ENCODE data around the gene B4GALT3.

The B4GALT3 gene

DNA sequence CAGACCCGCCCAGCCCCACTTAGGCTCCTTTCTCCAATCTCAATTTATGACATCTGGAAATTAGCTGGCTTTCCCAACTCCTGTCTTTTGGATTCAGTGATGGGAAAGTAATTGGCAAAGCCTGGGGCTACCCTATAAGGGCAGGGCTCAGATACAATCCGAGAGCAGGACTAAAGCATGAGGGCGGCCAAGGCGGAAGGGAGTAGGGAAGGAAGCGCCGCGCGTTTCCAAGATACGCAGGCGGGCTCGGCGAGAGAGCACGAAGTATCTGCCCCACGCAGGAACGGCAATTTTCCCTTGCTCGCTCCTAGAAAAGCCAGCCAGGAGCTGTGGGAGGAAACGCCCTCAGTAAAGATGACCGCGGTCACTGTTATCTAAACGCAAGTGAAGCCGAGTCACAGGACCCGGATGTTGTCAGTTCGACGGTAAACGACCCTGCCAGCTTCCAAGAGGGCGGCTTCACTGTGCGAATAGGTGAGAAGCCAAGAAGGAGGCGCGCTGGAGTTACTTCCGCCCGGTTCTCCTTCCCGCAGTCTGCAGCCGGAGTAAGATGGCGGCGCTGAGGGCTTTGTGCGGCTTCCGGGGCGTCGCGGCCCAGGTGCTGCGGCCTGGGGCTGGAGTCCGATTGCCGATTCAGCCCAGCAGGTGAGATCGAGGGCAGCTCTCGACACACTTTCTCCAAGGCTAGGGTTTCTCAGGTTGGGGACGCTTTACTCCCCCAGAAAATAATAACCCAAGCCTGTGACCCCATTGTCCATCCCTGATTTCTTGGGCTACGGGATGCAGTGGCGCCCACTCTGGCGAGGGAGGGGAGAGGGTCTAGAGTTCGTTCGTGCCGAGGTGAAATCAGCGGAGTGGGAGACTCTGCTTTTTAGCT lies 24.8 kb upstream of the B4GALT3 start, which contains the start of gene NDUFS2:
Gene NDUFS2 (plus strand): TSS at position 532 of the 877 bp plus-strand sequence. CDS start 19 bp downstream, at position 551.
- peak; percentile 92 for DNase-seq

DNA sequence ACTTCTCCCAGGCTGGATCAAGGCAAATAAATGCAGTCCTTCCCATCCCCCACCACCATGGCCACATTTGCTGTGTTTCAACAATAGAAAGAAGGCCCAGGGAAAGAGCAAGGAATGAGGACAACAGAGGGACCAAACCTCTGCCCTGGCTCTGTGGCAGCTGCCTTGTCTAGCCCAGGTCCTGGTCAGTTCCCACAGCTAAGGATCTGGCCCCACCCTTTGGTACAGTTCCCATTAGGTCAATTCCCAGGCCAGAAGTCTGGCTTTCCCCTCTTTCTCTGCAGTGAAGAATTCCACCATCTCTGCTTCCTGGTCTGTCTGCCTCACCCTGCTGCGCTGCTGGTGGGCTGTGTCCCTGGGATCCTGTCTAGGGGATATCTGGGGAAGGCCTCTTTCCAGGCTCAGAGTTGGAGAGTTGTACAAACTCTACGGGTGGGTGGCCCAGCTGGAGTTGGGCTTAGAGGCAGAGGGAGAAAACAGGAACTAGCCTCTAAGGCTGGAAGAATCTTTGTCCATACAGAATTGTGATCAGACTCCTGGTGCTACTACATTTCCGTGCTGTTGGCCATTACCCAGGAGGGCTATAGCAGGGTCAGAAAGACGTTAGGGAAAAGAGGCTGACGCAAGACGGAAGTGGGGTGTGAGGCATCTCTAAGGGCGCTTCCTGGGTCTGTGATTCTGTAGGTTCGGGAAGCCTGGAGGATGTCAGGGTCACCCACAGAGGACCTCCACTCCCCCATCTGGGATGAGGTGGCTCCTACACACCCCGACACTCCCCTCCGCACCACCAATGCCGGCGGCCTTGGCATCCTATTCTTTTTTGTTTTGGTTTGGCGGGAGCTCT lies 23.9 kb upstream of the B4GALT3 start:
- DNase-seq: no peak

- no peak for DNase-seq
Observed at GRCh38 chr1:161200421-161200991, 23.2 kb upstream of the B4GALT3 start.

GRCh38 chr1:161199506-161200139 lies 22.3 kb upstream of the B4GALT3 start:
- no peak for DNase-seq

GRCh38 chr1:161198897-161199431 lies 21.7 kb upstream of the B4GALT3 start, which contains the start of gene ADAMTS4:
ADAMTS4 (minus strand) TSS chr1:161199054; CDS start chr1:161198627, 427 bp downstream.
- DNase-seq: no peak

- no peak for DNase-seq
Observed at GRCh38 chr1:161198194-161198896, 21.0 kb upstream of the B4GALT3 start.

DNA sequence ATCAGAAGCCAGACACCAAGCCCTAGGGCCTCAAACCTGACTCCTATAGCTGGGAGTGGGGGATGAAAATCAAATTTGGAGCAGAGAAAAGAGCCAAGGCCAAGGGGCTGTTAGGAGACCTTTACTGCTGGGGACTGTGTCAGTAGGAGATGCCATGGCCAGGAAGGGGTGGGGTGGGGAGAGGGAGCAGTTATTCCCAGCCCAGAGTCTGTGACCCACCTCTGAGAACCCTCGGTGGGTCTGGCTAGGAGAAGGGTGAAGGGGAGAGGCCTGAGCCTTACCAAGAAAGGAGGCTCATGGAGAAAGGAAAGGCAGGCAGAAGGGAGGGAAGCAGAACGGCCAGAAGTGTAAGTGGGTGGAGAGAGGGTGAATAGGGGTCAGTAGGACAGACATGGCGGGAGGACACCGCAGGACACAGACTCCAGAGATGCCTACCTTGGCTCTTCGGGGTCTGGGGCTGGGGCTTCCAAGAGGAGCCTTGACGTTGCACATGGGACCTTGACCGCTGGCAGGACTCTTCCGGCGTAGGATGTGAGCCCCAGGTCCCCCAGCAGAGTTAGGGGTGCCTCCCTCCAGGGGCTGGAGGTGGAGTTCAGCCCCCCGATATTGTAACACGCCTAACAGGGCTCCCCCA lies 20.4 kb upstream of the B4GALT3 start:
- DNase-seq: no peak

DNA sequence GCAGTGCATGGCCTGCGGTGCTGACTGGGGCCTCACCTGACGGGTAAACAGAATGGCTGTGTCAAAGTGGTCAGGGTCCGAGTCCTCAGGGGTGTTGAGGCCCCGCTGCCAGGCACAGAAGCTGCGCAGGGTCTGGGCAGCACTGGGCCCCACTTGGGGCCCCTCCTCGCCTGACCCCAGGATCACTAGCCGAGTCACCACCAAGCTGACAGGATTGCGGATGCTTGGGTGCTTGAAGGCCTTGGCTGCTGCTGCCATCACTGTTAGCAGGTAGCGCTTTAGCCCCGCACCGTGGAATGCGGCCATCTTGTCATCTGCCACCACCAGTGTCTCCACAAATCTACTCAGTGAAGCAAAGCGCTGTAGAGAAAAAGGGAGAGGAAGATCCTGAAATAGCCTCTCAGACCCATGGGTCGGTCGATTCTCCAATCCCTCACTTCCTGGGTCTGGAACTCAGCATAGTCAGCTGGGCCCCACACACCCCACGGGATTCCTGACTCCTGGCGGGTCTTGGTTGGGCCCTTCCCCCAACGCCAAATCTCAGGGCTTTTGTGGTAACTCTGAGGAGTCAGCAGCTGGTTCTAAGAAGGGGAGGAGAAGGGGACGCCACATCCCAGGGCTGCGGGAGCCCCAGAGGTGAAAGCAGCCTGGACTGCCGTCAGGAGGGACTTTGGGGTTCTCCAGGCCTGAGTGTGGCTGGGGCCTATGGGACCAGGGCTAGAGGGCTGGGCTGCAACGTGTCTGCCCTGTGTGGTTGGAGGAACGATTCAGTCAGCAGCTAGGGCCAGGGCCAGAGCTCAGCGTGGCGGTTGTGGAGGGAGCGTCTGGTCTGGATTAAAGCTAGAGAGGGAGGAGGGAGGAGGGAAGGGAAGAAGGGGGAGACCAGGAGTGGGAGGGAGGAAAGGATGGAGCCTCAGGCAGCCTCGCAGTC lies 19.5 kb upstream of the B4GALT3 start:
- no peak for DNase-seq

GRCh38 chr1:161196111-161196510 lies 18.8 kb upstream of the B4GALT3 start:
- DNase-seq: no peak

DNA sequence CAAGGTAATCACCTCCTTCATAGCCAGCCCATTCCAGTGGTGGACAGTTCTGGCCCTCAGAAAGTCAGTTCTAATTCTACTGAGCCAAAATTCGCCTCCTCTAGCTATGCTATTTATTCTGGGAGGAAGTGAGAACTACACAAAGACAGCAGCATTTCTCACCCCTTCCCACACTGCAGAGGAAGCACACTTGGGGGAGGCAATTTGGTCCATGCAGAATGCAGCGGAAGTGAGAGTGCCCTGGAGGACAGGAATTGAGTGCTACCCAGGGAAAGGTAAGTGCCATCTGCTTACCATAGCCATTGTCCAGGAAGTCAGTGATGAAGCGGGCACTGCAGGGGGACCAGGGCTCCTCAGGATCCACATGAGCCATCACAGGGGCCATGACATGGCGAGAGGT lies 17.9 kb upstream of the B4GALT3 start:
- DNase-seq: no peak

DNA sequence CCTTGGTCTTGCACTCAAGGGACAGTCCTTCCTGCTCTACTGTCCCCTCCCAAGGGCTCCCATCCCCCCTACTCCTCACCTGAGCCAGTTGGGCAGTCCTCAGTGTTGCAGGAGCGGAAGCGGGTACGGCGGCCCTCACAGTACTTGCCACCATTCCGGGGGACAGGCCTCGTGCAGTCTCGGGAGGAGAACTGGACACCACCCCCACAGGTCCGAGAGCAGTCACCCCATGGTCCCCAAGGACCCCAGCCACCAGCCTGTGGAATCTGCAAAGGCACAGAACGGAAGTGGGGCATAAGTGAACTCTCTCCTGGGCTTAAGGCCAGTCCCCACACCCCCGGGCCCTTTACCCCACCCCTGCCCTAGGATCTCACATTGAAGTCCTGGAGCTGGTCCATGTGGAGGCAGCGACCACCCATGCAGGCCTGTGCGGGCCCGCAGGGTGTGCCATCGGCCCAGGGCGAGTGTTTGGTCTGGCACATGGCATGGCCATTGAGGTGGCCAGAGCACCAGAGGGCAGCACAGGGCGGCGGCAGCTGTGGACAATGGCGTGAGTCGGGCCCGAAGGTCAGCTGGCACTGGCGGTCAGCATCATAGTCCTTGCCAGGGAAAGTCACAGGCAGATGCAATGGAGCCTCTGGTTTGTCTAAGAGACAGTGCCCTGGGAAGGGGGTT lies 16.4 kb upstream of the B4GALT3 start:
- no peak for DNase-seq

- DNase-seq: peak; percentile 47
Observed at GRCh38 chr1:161192476-161193465, 15.5 kb upstream of the B4GALT3 start.

GRCh38 chr1:161191971-161192370 lies 14.7 kb upstream of the B4GALT3 start:
- no peak for DNase-seq

DNA sequence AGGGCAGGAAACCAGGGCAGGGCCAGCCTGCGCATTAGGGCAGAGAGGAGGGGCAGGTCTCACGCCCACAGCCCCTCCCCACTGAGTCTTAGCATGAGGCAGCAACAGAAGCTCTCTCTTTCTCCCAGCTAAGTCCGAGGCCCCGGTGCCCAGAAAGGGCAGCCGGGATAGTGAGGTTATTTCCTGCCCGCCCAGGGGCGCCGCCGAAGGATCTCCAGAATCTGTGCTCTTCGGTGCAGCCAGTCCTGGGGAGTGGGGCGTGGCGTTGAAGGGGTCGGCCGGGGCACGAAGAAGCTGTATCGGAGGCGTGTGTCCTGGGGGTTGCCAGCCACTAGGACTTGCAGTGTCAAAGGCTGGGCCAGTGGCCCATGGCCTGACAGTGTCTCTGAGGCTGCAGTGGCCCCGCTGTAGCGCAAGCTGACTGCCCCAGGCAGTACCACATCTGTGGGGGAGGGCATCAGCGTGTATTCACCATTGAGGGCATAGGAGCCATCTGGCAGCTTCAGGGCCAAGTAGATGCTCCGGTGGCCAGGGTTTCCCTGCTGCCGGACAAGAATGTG lies 13.7 kb upstream of the B4GALT3 start:
- no peak for DNase-seq

DNA sequence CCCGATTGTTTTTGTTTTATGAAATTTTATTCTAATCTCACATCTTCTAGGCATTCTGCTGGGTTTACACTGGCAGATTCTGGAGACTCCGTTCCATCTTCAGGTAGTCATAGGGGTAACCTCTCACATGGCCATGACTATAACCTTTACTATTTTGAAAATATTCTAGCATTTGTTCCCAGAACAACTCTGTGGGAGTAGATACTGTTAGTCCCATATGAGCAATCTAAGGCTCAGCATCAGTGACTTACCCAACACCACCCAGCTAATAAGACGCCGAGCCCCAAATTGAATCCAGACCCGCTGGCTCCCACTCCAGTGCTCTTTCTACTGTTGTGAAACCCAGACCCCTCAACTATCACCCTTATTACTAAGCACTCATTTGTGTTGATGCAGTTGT lies 11.7 kb upstream of the B4GALT3 start:
- DNase-seq: no peak

DNA sequence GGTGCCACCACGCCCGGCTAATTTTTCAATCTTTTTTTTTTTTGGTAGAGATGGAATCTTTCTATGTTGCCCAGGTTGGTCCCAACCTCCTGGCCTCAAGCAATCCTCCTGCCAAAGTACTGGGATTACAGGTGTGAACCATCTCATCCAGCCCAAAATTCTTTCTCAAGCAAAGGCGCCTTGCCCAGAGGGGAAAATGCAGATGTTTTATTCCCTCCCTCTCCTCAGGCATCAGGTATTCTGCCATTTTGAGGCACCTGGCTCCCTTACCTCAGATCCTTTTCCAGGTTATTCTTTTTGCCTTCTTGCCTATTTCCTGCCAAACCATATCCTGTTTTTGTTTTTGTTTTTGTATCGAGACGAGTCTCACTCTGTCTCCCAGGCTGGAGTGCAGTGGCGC lies 11.1 kb upstream of the B4GALT3 start:
- no peak for DNase-seq

- no peak for DNase-seq
Observed at GRCh38 chr1:161187311-161187710, 10.0 kb upstream of the B4GALT3 start.
